ENCODE results near the gene FBXW12.

FBXW12 gene

DNA sequence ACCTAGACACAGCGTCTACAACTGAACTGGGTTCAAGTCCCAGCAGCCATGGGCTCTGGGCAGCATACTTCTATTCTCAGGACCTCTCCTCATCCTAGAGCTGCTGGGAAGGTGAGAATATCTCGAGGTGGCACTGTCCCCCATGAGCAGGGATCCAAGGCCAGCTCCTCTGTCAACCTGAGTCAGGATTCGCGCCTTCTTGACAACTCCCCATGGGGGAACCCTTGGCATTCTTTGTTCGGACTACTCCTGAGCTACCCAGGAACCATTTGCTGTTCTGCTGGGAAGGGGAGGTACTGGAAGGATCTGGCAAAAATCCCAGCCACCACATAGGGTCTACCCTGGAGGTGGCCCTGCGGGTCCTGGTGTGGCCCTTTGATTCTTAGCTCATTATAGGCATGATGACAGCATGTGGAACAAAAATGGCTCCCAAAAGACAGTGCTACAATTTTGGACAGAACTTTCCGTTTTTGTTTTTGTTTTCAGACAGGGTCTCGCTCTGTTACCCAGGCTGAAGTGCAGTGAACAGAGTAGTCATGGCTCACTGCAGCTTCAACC is 35.6 kb downstream of the FBXW12 start:
- DNase-seq (ENCODE audit: low spot score), result no peak

DNA sequence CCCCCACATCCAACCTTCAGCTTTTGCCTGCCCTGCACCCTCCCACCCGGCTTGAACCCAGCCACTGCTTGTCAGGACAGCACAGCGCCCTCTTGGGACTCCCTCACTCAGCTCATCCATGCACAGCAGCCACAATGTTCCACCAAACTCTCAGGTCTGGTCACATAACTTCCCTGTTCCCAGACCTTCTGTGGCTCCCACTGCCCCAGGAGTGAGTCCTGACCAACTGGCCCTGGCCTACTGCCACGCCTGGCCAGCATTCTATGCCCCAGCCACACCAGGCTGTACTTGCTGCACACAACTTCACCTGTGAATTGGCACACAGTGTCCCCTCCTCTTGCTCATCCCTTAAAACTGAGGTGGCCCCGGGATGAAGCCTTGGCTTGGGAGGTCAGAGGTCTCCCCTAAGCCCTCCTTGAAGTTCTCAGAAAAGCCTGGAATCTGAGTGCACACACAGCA is 36.8 kb downstream of the FBXW12 start:
- DNase-seq (ENCODE audit: low spot score), result no peak

DNA sequence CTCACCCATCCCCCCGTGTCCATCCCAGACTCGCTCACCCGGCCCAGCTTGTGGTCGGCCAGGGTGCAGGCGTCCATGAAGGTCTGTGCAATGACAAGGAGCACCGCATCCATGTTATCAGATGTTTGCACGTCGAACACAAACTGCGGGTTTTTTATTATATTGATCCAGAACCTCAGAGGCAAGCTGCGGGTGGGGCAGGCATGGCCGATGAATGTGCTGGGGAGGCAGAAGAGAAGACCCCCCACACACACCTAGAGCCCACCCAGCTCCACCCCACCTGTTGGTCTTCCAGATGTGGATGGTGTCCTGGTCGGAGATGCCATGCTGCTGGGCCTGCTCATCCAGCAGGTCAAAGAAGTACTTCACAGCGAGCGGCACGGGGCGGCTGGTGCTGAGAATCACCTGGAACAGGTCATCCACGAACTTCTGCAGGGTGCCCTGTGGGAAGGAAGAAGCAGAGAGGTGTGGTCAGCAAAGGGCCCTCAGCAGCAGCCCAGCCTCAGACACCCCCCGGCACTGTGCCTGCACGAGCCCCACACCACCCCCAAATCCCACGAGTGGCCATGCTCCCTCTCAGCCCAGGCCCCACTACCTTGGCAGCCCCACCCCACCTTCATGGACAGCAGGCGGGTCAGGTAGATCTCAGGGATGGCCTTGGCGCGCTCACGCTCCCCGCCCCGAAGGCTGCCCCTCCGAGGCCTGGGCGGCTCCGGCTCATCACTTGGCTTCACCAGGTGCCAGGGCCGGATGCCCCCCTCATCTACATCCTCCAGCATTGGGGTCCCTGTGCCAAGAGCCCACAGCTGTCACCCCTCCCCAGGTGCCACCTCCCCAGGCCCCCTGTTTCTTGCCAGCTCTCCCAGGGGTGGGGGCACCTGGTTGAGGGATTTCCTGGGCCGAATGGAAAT is 37.5 kb downstream of the FBXW12 start:
- DNase-seq (ENCODE audit: low spot score), result no peak

DNA sequence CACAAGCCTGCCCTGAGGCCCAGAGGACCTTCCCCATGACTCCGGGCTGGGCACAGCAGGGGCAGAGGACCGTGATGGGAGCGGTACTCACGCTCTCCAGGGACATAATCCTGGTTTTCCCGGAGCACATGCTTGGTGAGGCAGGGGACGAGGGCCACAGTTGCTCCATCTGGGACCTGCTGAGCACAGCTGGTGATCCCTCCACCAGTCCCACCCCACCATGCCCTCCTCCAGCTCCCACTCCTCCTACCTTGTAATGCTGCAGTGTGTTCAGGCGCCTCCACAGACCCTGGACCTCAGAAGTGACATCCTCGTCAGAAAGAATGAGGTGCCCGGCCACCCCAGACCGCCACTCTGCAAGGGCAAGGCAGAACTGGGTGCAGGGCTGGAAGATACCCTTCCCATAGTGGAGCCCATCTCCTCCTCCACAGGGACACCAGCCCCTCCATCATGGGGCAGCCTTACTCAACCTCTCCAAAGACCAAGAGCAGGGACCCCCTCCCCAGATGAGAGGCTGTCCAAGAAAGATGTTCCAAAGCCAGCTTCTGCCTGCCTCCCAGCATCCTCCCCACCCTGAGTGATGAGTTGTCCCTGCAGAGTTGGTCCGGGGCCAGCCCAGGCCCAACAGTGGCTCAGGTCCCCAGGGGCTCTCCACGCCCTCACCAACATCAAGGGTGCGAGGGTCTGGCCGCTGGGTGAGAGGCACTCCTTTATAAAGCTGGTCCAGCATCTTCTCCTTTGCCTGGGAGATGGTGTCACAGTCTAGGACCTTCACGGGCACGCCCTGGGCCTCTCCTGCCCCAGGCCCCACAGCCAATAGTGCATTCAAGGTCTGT is 38.4 kb downstream of the FBXW12 start:
- no peak for DNase-seq (ENCODE audit: low spot score)

DNA sequence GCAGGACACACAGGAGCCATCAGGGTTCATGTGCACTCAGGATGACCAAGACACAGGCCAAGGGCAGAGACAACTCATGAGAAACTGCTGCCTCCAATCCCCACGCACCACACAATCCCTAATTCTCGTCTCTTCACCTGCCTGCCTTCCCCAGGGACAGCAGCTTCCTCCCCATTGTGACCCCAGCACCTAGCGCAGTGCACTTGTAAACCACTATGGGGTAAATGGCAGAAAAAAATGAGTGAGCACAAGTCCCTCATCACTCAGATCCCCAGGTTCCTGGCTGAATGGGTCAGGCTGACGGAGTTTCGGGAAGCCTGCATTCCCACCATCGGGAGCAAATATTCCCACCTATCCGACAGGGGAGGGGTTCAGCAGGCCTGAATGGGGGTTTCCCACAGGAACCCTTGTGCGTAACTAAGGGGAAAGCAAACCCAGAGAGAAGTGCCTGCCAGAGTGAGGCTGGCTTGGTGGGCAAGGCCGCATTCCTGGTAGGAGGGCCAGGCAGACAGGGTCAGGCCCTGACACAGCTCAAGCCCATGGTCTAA is 39.1 kb downstream of the FBXW12 start:
- no peak for DNase-seq (ENCODE audit: low spot score)

DNA sequence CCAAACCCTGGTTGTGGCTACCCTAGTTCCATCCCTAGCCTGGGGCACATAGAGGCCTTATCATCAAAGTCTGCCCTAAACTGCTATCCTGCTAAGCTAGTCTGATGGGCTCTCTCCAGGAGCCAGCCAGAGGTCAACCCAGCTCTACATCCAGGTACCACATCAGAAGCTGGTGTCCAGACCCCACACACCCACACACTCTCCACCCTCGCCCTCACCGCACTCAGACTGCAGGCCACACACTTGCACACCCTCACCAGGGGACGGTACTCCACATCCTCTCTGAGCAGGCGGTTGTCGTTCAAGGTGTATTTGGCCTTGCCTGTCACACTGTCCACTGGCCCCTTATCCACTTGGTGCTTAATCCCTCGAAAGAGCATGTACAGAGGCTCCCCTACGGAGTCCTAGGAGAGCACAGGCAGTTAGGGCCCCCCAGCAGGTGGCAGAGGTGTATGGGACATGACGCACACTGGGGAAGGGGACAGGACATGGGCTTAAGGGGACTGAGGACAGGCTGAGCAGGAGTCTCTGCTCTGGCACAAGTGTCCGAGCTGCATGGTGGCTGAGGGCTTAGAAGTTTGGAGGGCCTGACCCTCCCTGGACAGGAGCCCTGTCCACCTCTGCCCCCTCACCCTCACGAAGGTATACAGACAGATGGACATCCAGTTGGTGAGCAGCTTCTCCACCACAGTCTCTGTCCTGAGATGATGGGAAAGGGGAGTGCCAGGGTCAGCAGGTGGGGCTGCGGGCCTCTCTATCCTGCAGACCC is 39.8 kb downstream of the FBXW12 start:
- no peak for DNase-seq (ENCODE audit: low spot score)

DNA sequence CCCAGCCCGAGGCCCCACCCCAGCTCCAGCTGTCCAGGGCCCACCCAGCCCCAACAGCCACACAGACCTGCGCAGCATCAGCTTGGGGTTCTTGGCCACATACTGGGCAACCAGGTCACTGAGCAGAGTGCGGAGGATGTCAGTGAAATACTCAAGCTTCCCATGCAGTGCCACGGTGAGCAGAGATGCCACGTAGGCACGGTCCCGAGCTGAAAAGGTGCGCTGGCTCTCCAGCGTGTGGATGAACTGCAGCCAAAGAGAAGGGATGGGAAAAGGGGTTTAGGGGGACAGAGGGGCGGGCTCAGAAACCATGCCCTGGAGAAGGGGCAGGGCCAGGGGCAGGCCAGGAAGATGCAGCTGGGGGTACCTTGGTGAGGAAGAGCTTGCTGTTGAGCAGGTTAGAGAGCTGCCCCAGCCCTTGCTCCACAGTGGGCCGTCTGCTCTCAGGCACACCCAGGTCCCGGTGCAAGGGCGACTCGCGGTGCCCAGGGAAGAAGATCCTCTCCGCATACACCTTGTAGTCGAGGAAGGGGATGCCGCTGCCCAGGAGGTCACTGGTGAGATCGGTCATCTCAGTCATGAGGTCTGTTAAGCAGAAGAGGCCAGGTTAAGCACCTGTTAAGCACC is 40.5 kb downstream of the FBXW12 start:
- DNase-seq (ENCODE audit: low spot score), result no peak

DNA sequence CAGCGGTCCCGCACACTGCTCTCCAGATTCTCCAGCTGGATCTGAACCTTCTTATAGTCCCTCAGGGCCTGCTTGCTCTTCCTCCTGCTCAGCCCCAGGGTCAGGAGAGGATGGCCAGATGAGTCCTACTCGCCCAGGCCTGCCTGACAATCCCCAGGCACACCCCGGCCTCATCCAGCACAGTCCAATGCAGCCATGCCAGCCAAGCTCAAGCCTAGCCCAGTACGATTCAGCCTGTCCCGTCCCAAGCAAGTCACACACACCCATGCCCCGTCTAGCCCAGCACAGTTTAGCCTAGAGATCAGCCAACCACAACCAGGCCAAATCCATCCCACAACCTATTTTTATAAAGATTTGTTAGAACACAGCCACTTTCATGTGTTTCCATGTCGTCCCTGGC is 41.1 kb downstream of the FBXW12 start:
- no peak for DNase-seq (ENCODE audit: low spot score)

DNA sequence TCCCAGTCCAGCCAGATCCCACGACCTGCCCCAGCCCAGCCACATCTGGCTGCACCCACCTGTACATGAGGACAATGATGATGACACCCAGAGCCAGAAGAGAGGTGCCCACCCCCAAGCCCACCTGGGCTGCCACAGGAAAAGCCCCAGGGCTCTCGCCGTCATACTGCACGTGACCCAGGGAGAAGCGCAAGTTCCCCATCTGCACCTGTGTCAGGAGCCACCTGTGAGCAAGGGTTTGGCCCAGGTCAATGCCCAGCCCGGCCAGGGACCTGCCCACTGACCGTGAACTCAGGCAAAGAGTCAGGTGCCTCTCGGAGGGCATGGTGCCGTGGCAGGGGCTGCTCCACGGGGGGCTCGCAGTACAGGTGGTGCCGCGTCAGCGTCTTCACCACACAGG is 41.6 kb downstream of the FBXW12 start:
- DNase-seq (ENCODE audit: low spot score), result no peak

DNA sequence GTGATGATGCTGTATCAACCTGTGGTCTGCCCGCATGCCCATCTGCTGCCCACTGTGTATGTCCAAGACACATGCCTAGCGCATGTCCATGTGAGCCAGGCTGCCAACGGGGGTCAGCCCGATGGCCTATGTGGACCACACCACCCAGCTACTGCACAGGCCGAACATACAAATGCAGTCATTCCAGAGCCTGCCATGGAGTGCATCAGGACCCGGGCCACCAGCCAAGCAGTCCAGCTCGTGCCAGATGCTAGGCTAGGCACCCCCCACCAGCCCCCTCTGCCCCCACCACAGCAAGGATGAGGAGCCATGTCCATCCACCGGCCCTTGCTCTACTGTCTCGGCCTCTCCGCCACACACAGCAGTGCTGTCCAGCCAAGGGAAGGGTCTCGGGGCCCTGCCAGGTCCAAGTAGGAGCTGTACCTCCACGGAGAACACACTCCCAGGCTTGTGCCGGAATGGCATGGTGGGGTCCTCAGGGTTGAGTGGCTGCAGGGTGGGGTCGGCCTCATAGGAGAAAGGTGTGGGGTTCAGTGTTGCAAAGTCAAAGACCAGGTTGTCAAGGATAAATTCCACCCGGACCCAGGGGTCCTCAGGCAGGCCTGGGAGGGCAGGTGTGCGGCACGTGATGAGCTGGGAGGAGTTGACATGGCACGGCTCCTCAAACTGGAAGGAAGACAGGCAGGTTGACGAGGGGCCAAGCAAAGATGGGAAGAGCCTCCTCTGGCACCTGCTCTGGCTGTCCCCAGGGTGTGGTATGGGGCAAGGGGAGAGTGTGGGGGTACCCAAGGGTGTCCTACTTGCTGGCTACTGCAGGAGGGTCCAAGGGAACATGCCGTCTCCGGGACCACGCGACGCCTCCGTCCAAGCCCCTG is 42.6 kb downstream of the FBXW12 start:
- no peak for DNase-seq (ENCODE audit: low spot score)

DNA sequence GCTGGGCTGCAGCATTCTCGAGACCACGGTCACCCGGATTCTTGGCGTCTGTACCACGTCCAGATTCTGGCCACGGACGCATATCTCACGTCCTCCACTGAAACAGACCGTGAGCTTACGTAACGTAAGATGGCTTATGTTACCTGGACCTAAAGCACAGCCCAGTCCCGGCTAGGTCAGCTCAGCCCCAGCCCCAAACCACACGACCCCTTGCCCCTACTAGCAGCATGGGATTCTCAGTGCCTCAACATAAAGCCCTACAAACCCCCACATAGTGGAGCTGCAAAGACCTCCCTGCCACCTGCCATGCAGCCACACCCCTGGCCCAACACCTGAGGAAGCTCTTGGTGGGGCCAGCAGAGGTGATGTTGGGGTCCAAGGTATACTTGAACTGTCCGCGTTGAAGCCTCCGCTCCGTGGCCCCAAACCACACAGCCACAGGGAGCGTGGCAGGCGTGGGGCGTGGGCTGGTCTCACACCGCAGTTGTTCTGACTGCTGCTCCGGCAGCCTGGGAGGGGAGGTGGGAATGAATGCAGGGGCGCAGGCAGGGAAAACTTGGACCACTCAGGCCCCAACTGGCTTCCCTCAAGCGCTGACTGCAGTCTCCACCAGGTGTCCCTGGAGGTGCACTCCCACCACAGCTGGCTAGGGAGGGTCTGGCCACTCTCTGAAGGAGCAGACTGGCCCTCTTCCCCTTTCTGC is 43.4 kb downstream of the FBXW12 start:
- no peak for DNase-seq (ENCODE audit: low spot score)

DNA sequence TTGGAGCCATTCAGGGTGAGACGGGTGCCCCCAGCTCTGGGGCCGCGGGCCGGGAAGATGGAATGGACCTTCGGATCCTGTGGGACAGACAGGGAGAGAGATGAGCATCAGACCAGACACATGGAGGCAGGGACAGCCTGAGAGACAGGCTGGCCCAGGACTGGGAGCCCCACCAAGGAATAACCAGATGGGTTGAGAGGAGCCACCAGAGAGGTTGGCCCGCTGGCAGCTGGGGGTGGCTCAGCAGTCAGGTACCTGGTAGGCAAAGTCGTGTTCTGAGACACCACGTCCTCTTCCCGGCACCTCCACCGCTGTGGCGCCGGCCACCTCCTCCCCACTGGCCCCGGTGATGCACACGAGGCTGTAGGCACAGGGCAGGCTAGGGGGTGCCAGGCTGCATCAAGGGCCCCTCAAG is 44.1 kb downstream of the FBXW12 start:
- no peak for DNase-seq (ENCODE audit: low spot score)

DNA sequence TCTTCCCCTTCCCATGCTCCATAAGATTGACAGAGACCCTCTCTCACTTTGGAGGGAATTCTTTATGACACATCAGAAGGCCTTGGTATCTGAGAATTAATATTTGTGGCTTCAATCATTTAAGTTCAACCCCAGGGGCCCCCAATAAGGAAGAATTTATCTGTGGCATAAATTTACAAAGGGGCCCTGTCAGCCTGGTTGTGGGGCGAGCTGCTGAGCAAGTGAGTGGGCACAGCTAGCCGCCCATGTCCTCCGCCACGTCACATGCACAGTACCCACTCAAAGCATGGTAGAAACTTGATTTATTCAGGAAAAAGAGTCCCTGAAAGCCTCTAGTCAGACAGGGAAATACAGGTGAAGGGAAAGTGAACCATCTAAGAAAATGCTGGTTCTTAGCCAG is 44.5 kb downstream of the FBXW12 start:
- no peak for DNase-seq (ENCODE audit: low spot score)

DNA sequence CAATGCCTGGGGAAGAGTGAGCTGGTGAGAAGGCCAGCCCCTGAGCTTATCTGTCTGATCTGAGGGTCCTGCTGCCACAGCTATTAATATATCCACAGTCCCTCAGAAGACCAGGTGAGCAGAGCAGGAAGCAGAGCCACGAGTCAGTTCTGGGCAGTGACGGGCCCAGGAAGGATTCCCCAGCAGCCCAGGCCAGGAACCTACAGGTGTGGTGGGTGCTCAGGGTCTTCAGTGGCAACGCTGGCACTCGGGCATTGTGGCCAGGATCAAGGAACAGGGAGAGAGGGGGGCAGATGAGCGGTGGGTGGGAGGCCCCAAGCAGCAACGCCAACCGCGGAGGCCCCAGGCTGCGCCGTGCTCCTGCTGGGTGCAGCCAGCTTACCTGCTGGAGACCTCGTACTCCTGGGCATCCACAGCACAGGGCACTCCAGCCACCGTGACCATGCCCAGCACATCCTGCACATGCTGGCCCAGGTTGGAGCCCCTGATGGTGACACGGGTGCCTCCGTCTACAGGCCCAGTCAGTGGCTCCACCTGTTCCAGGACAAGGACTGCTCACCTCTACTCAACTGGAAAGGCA is 45.6 kb downstream of the FBXW12 start:
- DNase-seq (ENCODE audit: low spot score), result no peak

DNA sequence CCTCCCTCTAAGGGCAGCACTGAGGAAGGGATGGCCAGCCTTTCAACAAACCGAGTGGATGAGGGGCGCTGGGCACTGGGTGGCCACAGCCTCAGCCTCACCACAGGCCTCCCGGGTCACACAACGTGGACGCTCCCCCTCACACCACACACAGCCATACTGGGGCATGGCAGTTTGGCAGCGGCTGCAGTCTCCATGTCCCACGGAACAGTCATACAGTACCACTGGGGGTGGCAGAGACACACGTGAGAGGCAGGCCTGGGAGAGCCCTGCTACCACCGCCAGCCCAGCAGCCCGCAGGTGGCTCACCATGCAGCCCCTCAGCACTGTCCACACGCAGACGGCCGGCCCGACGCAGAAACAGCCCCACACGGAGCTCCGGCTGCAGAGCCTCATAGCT is 46.1 kb downstream of the FBXW12 start:
- DNase-seq (ENCODE audit: low spot score), result no peak

DNA sequence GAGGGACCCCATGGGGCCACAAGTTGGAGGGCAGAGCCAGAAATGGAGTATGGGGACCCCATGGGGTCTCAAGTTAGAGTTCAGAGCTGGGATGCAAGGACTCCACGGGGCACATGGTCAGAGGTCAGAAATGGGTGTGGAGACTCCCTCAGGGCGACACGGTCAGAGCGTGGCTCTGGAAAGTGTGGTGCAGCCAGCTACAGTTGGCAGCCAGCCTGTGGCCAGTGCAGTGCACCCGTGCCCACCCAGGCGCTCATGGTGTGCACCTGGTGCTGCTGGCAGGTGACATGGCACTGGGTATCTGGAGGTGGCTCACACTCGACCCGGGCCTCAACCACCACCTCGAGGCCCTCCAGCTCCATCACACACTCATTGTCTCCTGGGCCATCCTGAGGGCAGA is 46.6 kb downstream of the FBXW12 start:
- no peak for DNase-seq (ENCODE audit: low spot score)

DNA sequence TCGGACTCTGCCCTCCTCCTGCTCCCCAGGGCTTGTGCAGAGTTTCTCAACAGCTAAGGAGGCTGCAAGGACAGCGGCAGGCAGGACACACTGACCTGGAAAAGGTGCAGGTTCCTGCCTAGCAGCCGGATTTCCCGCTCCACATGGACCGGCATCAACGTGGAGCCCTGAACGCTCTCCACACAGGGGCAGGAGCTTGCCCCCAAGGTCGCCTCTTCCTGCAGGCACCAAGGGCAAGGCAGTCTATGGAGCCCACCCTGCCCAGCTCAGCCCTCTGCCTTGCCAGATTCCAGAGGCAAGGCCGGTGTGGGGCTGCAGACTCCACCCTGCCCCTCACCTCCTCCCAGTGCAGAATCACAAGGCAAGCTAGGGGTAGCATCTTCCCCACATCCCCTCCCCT is 47.1 kb downstream of the FBXW12 start:
- no peak for DNase-seq (ENCODE audit: low spot score)

DNA sequence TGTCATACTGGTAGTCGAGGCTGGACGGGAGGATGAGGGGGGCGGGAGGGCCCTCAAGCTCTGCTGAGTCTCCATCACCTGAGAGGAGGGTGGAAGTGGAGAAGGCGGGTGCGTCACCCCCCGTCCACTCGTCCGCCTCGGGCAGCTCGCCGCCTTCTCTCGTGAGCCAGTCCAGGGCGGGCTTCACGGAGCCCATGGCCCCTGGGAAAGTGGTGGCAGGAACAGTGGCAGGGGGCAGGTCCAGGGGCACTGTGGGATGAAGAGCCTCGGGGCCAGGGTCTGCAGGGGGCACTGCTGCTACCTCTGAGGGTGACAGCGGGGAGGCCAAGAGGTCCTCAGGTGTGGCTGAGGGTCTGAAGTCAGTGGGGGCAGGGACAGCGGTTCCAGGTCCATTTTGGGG is 47.6 kb downstream of the FBXW12 start:
- DNase-seq (ENCODE audit: low spot score), result no peak

DNA sequence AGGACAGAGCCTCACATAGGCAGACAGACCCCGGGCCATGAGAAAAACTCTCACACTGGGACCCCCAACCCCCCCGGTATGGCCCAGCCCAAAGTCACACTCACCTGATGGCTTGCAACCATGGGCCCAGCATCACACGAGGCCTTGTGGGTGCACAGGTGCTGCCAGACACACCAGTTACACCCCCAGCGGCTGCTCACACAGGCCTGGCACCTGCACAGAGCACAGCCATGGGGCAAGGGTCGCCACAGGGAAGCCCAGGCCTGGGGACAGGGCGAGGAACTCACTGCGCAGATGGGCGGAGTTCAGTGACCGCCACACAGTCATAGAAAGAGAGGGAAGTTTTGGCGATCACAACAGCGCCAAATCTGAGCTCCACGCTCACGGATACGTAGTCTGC is 48.5 kb downstream of the FBXW12 start:
- no peak for DNase-seq (ENCODE audit: low spot score)

All from SK-N-DZ (cell line).